T-helper 2 cell treated with Interferon-gamma antibody and Interleukin-4, amounts not matched to agents 100 ng/mL and 5 ng/mL, for 36 hours (primary cell): ENCODE data around the gene CFHR5. TPM values are rescaled to one million over a fixed set of nuclear protein-coding genes. Genes with fewer than 3 reads are reported as not detected.
"Not testable (repeated sequence)": the region's sequence is repeated elsewhere in the genome, so short reads cannot be mapped to it uniquely, and the experiment has no call there.

Experiments used
- intact Hi-C: fragments of 100-400 bp; cut with micrococcal nuclease; formaldehyde crosslinking; loops from one replicate; pipeline ENCODE4 v1.15.1; 2023
- total RNA-seq: library from RNA; stranded (reverse); gene quantifications from 2 replicates; pipeline ENCODE4 v1.2.3, GENCODE V29; 2022

CFHR5 gene
- not detected in 2 replicates for total RNA-seq

DNA sequence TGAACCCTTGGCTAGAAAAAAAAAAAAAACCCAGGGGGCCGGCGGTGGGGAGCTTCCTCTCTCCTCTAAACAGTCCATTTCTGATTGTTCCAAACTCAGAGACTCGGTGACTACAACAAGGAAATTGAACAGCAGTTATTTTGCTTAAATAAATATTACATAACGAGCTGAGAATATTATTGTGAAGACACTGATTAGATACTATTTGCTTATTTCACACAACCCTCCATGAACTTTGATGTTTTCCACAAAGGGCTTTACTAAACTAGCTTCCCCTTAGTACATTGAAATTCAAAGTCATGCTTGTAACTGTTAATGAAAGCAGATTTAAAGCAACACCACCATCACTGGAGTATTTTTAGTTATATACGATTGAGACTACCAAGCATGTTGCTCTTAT lies at the start of gene CFHR5:
TSS of gene CFHR5 (plus strand) at position 279 of the 400 bp plus-strand sequence. CDS start at position 388, 109 bp downstream.
- intact Hi-C loops = no loop called here

DNA sequence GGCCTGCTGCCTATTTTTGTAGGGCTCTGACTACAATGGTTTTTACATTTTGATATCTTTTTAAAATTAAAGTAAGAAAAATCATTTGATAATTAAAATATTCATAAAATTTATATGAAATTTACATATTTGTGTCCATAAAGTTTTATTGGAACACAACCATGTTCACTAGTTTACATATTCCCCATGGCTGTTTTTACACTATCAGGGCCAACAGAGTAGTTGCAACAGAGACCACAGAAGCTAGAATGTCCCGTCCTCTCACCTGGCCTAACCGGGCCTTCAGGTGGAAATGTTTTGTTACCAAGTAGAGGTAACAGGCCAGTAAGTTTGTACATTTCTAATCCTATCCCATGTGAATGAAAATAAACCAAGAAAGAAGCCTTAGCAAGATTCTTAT lies 44.5 kb upstream of the CFHR5 start:
- intact Hi-C loops = loop anchor here (10.0 kb wide), 1 partner anchor 118 kb away; the partner anchor contains the start of gene CFHR1

GRCh38 chr1:196933531-196934189 lies 43.7 kb upstream of the CFHR5 start:
- intact Hi-C loops = loop anchor here (10.0 kb wide), 1 partner anchor 119 kb away; the partner anchor contains the start of gene CFHR1

DNA sequence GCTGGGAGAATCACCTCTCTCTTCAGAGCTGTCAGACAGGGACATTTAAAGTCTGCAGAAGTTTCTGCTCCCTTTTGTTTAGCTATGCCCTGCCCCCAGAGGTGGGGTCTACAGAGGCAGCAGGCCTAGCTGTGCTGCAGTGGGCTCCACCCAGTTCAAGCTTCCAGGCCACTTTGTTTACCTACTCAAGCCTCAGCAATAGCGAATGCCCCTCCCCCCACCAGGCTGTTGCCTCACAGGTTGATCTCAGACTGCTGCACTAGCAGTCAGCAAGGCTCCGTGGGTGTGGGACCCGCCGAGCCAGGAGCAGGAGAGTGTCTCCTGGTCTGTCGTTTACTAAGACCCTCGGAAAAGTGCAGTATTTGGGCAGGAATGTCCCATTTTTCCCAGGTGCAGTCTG lies 35.9 kb upstream of the CFHR5 start:
- intact Hi-C loops = not testable (repeated sequence)

DNA sequence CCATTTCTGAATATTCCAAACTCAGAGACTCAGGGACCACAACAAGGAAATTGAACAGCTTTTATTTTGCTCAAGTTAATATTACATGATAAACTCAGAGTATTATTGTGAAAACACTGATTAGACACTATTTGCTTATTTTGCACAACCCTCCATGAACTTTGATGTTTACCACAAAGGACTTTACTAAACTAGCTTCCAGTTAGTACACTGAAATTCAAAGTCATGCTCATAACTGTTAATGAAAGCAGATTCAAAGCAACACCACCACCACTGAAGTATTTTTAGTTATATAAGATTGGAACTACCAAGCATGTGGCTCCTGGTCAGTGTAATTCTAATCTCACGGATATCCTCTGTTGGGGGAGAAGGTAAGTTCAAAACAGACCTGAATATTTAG lies 33.8 kb upstream of the CFHR5 start, which contains the start of gene CFHR2:
TSS of gene CFHR2 (plus strand) at position 171 of the 400 bp plus-strand sequence. CDS start at position 314, 143 bp downstream.
- intact Hi-C loops = not testable (repeated sequence)

DNA sequence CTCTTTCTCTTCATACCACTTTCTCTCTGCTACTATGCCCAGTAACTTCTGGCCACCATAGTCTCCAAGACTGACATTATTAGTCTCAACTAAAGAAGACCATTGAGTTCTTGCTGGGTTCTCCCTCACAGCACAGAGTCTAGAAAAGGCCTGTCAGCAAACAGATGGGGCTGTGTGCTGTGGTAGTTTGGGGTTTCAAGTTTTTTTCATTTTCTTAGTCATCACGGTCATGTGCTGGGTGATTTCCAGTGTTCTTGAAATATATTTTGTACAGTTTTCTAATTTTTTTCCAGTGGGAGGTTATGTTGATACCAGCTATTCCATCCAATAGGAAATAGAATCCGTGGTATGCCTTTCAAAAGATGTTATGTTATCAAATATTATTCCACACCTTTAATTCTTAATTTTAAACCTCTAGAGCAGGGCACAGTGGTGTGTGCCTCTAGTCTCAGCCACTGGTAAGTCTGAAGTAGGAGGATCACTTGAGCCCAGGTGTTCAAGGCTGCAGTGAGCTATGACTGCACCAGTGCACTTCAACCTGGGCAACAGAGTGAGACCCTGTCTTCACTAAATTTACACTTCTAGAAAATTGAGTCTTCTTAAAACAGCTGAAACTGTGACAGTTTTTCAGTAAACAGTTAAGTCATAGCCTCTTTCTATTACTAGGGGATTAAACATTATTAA lies 25.5 kb upstream of the CFHR5 start:
- intact Hi-C loops = loop anchor here (5.0 kb wide), 1 partner anchor 50 kb away; no protein-coding TSS in a partner anchor

- intact Hi-C loops = loop anchor here (5.0 kb wide), 1 partner anchor 48 kb away; no protein-coding TSS in a partner anchor
These were observed 22.6 kb upstream of the CFHR5 start for GRCh38 chr1:196954778-196955177.

- intact Hi-C loops = no loop called here
These were observed 21.4 kb upstream of the CFHR5 start for GRCh38 chr1:196955926-196956325.

DNA sequence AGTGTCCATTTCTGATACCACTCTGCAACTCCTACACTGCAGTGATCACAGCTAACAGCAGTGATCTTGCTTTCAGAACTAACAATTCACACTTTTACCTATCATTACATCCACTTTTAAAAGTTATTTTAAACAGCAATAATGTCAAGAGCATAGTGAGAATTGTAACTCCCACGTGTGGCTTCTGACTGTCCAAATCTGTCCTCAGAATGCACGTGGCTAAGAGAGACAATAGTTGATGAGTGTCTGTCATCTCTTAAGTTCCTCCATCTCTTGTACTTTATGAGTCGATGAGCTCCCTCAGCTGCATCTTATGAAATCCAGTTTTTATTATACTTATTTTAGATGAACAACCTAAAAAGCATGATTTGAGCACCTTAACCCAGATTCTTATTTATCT lies 16.5 kb upstream of the CFHR5 start:
- intact Hi-C loops = no loop called here

GRCh38 chr1:196970182-196970581 lies 7.2 kb upstream of the CFHR5 start:
- intact Hi-C loops = no loop called here

- intact Hi-C loops = no loop called here
These were observed 1.1 kb upstream of the CFHR5 start for GRCh38 chr1:196976278-196976677.

- intact Hi-C loops = no loop called here
These were observed 3.5 kb downstream of the CFHR5 start for GRCh38 chr1:196980859-196981258.

GRCh38 chr1:196982247-196982646 lies 4.9 kb downstream of the CFHR5 start:
- intact Hi-C loops = not testable (repeated sequence)

- intact Hi-C loops = not testable (repeated sequence)
These were observed 14.7 kb downstream of the CFHR5 start for GRCh38 chr1:196991919-196992651.

GRCh38 chr1:196993916-196994315 lies 16.6 kb downstream of the CFHR5 start:
- intact Hi-C loops = no loop called here

GRCh38 chr1:196997423-196997822 lies 20.1 kb downstream of the CFHR5 start:
- intact Hi-C loops = no loop called here

DNA sequence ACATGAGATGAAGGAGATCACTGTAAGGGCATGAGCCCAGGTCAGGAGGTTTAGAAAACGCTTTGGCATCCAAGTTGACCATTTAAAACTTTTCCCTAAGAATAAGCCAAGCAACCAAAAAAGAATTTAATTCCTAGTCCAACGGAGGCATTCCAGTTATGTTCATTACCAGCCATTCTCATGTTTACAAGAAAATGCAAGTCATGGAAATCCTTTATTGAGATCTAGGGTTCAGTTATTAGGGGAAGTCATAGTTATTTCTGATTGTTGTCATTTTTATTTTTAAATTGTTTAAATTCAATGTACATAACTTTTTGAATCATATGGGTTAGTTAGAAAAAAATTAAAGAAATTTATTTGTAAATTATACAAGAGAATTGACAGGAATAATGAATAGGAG lies 24.5 kb downstream of the CFHR5 start:
- intact Hi-C loops = loop anchor here (5.0 kb wide), 1 partner anchor 50 kb away; no protein-coding TSS in a partner anchor

GRCh38 chr1:197003132-197003531 lies 25.8 kb downstream of the CFHR5 start:
- intact Hi-C loops = loop anchor here (5.0 kb wide), 1 partner anchor 51 kb away; no protein-coding TSS in a partner anchor

GRCh38 chr1:197008861-197009260 lies 31.5 kb downstream of the CFHR5 start:
- intact Hi-C loops = no loop called here

DNA sequence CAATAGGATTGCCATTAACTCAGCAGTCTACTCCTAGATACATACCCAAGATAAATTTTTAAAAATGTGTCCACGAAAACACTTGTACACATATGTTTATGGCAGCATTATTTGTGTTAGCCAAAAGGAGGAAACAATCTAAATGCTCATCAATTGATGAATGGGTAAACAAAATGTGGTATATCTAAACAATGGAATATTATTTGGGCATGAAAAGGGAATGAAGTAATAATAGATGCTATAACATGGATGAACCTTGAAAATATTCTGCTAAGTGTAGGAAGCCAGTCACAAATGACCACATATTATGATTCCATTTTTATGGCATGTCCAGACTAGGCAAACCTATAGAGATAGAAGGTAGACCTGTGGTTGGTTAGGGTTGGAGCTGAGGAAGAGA lies 34.3 kb downstream of the CFHR5 start:
- intact Hi-C loops = no loop called here

DNA sequence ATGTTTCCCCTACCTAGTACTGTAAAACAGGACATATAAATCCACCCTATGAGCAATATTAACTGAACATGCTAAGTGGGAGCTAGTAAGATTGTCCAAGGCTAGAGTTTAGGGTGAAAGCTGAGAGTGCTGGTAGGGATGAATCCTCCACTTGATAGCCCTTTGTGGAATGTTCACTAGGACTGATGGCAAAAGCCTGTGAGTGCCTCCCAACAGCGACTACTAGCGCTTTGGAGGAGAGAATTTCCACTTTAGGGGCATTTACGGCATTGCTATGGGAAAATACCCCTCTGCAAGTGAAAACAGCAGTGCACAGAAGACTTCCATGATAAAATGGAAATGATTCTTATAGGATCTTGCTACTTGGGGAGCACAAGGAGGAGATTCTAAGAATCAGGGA lies 35.9 kb downstream of the CFHR5 start:
- intact Hi-C loops = no loop called here

DNA sequence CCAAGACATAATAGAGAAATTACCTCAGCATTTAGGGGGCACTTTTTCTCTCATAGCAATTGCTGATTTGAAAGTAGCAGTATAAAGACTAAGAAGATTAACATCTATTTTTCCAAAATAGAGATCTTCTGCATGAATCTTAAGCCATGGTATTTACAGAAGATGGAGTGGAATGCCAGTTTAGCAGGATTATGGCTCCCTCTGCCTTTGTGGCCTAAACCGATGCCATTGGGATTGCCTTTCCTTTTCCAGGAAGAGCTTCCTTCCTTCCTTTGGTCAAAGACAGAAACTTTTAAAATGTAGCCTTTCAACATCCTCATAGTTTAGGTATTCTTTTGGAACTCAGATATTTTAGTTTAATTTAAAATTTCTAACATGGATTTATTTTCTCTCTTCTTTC lies 39.4 kb downstream of the CFHR5 start:
- intact Hi-C loops = no loop called here
